Inflammatory macrophage (primary cell): ENCODE measurements around the gene MOCOS.
"Not testable (repeated sequence)": the region's sequence is repeated elsewhere in the genome, so short reads cannot be mapped to it uniquely, and the experiment has no call there.

Source experiments
- DNase-seq, 2 donors: peaks; one replicate each; pipeline ENCODE4 v3.0.0-alpha.2; 2020 to 2022

The MOCOS gene

GRCh38 chr18:36201765-36202164 lies 14.5 kb downstream of the MOCOS start:
- no peak for DNase-seq

- DNase-seq: no peak
Measured at GRCh38 chr18:36203360-36203895, 16.1 kb downstream of the MOCOS start.

- DNase-seq: no peak
Measured at GRCh38 chr18:36205166-36205565, 17.9 kb downstream of the MOCOS start.

- no peak for DNase-seq
Measured at GRCh38 chr18:36207303-36207702, 20.0 kb downstream of the MOCOS start.

GRCh38 chr18:36207969-36208368 lies 20.7 kb downstream of the MOCOS start:
- DNase-seq: not testable (repeated sequence)

- no peak for DNase-seq
Measured at GRCh38 chr18:36211612-36212065, 24.3 kb downstream of the MOCOS start.

- DNase-seq: no peak
Measured at GRCh38 chr18:36212301-36213171, 25.2 kb downstream of the MOCOS start.

- no peak for DNase-seq
Measured at GRCh38 chr18:36214811-36215210, 27.5 kb downstream of the MOCOS start.

- DNase-seq: no peak
Measured at GRCh38 chr18:36215577-36215976, 28.3 kb downstream of the MOCOS start.

- no peak for DNase-seq
Measured at GRCh38 chr18:36217348-36217747, 30.1 kb downstream of the MOCOS start.

GRCh38 chr18:36229188-36229587 lies 41.9 kb downstream of the MOCOS start:
- no peak for DNase-seq

GRCh38 chr18:36240510-36240909 lies 53.2 kb downstream of the MOCOS start:
- DNase-seq: not testable (repeated sequence)

- no peak for DNase-seq
Measured at GRCh38 chr18:36241831-36242230, 54.5 kb downstream of the MOCOS start.

- DNase-seq: no peak
Measured at GRCh38 chr18:36247036-36247435, 59.7 kb downstream of the MOCOS start.

- no peak for DNase-seq
Measured at GRCh38 chr18:36249392-36249791, 62.1 kb downstream of the MOCOS start.

GRCh38 chr18:36250827-36251226 lies 63.5 kb downstream of the MOCOS start:
- no peak for DNase-seq

GRCh38 chr18:36255072-36255698 lies 67.9 kb downstream of the MOCOS start:
- no peak for DNase-seq

- DNase-seq: no peak
Measured at GRCh38 chr18:36256094-36256493, 68.8 kb downstream of the MOCOS start.

- no peak for DNase-seq
Measured at GRCh38 chr18:36262971-36263370, 75.7 kb downstream of the MOCOS start.

- no peak for DNase-seq
Measured at GRCh38 chr18:36264283-36264682, 77.0 kb downstream of the MOCOS start.

GRCh38 chr18:36265015-36265414 lies 77.7 kb downstream of the MOCOS start:
- DNase-seq: no peak

- no peak for DNase-seq
Measured at GRCh38 chr18:36269157-36269556, 81.9 kb downstream of the MOCOS start.

GRCh38 chr18:36271153-36271552 lies 83.9 kb downstream of the MOCOS start:
- no peak for DNase-seq

- DNase-seq: no peak
Measured at GRCh38 chr18:36273347-36273746, 86.0 kb downstream of the MOCOS start.
